Trophoblast cell (in vitro differentiated cells and primary cell): ENCODE data around the gene NVL.

Experiments
- DNase-seq, 2 donors: peaks; one replicate each; pipeline ENCODE4 v3.0.0-alpha.2; 2016
- H2AFZ ChIP-seq: 2 replicates; pipeline ENCODE4 v1.6.1; 2013; ENCODE audit warnings: low read length, moderate library complexity, mild to moderate bottlenecking; ENCODE audit not compliant: insufficient read depth, poor library complexity
- H2AK5ac ChIP-seq: 2 replicates; pipeline ENCODE4 v1.6.1; 2013; ENCODE audit warnings: mild to moderate bottlenecking, low read length
- H2BK120ac ChIP-seq: 2 replicates; pipeline ENCODE4 v1.6.1; 2013; ENCODE audit warnings: low read length, mild to moderate bottlenecking, moderate library complexity; ENCODE audit not compliant: insufficient read depth, poor library complexity
- H2BK12ac ChIP-seq: 2 replicates; pipeline ENCODE4 v1.6.1; 2013; ENCODE audit warnings: mild to moderate bottlenecking, low read length, moderate library complexity
- H2BK5ac ChIP-seq: 2 replicates; pipeline ENCODE4 v1.6.1; 2013; ENCODE audit warnings: low read length, low read depth, moderate library complexity, mild to moderate bottlenecking; ENCODE audit not compliant: poor library complexity
- H3K14ac ChIP-seq: 2 replicates; pipeline ENCODE4 v1.6.1; 2013; ENCODE audit warnings: mild to moderate bottlenecking, low read length
- H3K18ac ChIP-seq: 2 replicates; pipeline ENCODE4 v1.6.1; 2013; ENCODE audit warnings: mild to moderate bottlenecking, low read length
- H3K23ac ChIP-seq: 2 replicates; pipeline ENCODE4 v1.6.1; 2013; ENCODE audit warnings: low read length
- H3K27ac ChIP-seq: 2 replicates; pipeline ENCODE4 v1.5.1; 2013; ENCODE audit warnings: low read depth, mild to moderate bottlenecking, inconsistent platforms, low read length, moderate library complexity
- H3K27me3 ChIP-seq: 2 replicates; pipeline ENCODE4 v1.6.1; 2013; ENCODE audit warnings: inconsistent platforms, mild to moderate bottlenecking, low read length, moderate library complexity; ENCODE audit not compliant: insufficient read depth
- H3K36me3 ChIP-seq, 2 experiments: 1 replicate in 1 of 2; 2 replicates in 1 of 2; pipeline ENCODE4 v1.6.1; 2013; ENCODE audit warnings: low read length in 2 of 2, mild to moderate bottlenecking in 2 of 2, moderate library complexity in 1 of 2; ENCODE audit not compliant: insufficient read depth in 2 of 2, control insufficient read depth in 1 of 2
- H3K4ac ChIP-seq: 2 replicates; pipeline ENCODE4 v1.6.1; 2013; ENCODE audit warnings: low read depth, mild to moderate bottlenecking, low read length, moderate library complexity
- H3K4me1 ChIP-seq, 2 experiments: 1 replicate in 1 of 2; 2 replicates in 1 of 2; pipeline ENCODE4 v1.6.1; 2013; ENCODE audit warnings: low read length in 2 of 2, mild to moderate bottlenecking in 2 of 2, moderate library complexity in 1 of 2; ENCODE audit not compliant: insufficient read depth in 2 of 2, control insufficient read depth in 1 of 2
- H3K4me2 ChIP-seq: 2 replicates; pipeline ENCODE4 v1.6.1; 2013; ENCODE audit warnings: inconsistent platforms, mild to moderate bottlenecking, low read length, moderate library complexity
- H3K4me3 ChIP-seq: 2 replicates; pipeline ENCODE4 v1.5.1; 2013; ENCODE audit warnings: mild to moderate bottlenecking, low read depth, low read length, inconsistent platforms
- H3K79me1 ChIP-seq: one replicate; pipeline ENCODE4 v1.6.1; 2013; ENCODE audit warnings: low read length
- H3K79me2 ChIP-seq: 2 replicates; pipeline ENCODE4 v1.6.1; 2013; ENCODE audit warnings: low read length, mild to moderate bottlenecking; ENCODE audit not compliant: control insufficient read depth, insufficient read depth, poor library complexity
- H3K9ac ChIP-seq: 2 replicates; pipeline ENCODE4 v1.6.1; 2013; ENCODE audit warnings: mild to moderate bottlenecking, low read length
- H3K9me3 ChIP-seq: 2 replicates; pipeline ENCODE4 v1.6.1; 2013; ENCODE audit warnings: low read depth, mild to moderate bottlenecking, control low read depth, inconsistent platforms, low read length; ENCODE audit not compliant: insufficient read depth
- H4K12ac ChIP-seq: 2 replicates; pipeline ENCODE4 v1.6.1; 2013; ENCODE audit warnings: low read depth, mild to moderate bottlenecking, low read length, moderate library complexity
- H4K8ac ChIP-seq: 2 replicates; pipeline ENCODE4 v1.6.1; 2013; ENCODE audit warnings: low read depth, mild to moderate bottlenecking, low read length, moderate library complexity
- H4K91ac ChIP-seq: one replicate; pipeline ENCODE4 v1.6.1; 2013; ENCODE audit warnings: low read depth, mild to moderate bottlenecking, low read length, moderate library complexity
- WGBS: extraction: QIAGEN DNeasy Blood & Tissue Kit; methylation state at CpG from one replicate; pipeline ENCODE4 v1.1.7; 2013; ENCODE audit warnings: missing lambda C conversion rate; ENCODE audit not compliant: insufficient read length, insufficient coverage; ENCODE audit errors: extremely low coverage; 5-methylcytosine and 5-hydroxymethylcytosine counted together

NVL gene

GRCh38 chr1:224198572-224198971 lies 131.4 kb downstream of the NVL start:
- Histone ChIP-seq H3K9ac (no peak overlapping the region), H2BK5ac (no peak overlapping the region), H3K79me1 (peaks cover 4% of the 10 kb centered on the region), H3K4me1 (peaks cover 10 to 14% of the 10 kb centered on the region in 2 experiments), H3K36me3 (peaks cover 4 to 5% of the 10 kb centered on the region in 2 experiments), H2AFZ (no peak overlapping the region), H2BK12ac (no peak overlapping the region), H3K14ac (no peak overlapping the region), H3K9me3 (no peaks in the 10 kb centered on the region), H3K4me2 (no peak overlapping the region), H3K27me3 (no peaks in the 10 kb centered on the region), H3K4ac (no peak overlapping the region), H3K27ac (no peak overlapping the region), H4K8ac (no peak overlapping the region), H3K23ac (no peak overlapping the region), H3K79me2 (no peaks in the 10 kb centered on the region), H3K18ac (no peak overlapping the region), H3K4me3 (no peak overlapping the region), H2AK5ac (no peak overlapping the region), H4K12ac (no peak overlapping the region), H2BK120ac (no peak overlapping the region), H4K91ac (no peak overlapping the region)
- DNase-seq, result no peak
- WGBS, result no CpG with 5 or more reads among the region's 4 CpGs

DNA sequence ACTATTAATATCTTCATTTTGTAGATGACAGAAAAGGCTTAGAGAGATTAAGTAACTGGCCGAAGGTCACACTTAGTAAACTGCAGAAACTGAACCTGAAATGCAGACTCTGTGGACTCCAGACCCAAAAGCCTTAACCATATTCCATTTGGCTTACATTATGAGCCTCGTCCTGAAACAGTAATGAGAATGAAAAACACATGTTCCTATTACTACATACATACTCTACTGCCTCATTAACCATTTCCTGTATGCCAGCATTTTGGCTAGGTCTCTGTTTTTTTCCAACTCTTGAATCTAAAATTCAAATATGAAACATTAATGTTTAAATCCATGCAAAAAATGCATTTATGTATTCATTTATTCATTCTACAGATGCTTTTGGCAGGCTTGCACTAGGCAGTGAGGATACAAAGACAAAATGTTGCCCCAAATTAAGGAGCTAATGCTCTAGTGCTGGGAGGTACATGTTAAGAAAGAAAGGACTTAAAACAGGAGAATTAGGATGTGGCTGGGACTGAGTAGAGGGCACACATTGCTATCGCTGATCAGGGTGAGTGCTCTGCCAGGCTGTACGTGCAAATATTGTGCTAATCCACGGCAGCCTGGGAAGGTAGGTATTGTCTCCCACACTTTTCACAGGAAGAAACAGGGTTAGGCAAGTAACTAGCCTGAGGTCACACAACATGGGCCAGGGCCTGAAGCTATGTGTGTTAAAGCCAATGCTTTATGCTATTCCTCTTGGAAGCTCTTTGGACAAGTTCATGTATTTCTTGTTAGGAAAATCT lies 133.0 kb downstream of the NVL start:
- Histone ChIP-seq H3K79me2 (no peaks in the 10 kb centered on the region), H4K91ac (no peak overlapping the region), H3K27me3 (no peaks in the 10 kb centered on the region)

DNA sequence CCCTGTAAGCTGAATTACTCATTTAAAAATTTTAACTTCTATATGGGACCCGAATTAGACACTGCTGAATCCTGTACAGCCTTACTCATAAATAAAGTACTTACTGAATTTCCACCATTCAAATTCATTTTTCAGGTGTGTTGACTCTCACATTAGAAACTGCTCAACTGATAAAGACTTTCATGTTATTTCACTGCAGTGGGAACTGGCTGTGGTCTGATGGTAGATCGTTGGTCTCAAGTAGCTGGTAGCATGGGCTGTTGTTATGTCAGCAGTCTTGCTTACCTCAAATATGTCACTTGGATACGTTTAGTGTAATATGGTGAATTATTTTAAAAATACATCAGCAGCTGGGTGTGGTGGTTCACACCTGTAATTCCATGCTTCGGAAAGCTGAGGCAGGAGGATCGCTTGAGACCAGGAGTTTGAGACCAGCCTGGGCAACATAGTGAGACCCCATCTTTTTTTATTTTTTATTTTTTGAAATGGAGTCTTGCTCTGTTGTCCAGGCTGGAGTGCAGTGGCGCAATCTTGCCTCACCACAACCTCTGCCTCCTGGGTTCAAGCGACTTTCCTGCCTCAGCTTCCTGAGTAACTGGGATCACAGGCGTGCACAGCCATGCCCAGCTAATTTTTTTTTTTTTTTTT lies 136.5 kb downstream of the NVL start:
- Histone ChIP-seq H3K23ac (no peak overlapping the region), H3K14ac (no peak overlapping the region), H3K4ac (no peak overlapping the region), H2BK120ac (no peak overlapping the region), H3K9me3 (no peaks in the 10 kb centered on the region), H2BK12ac (no peak overlapping the region), H2AK5ac (no peak overlapping the region), H3K79me1 (no peaks in the 10 kb centered on the region), H3K4me1 (no peaks in the 10 kb centered on the region), H3K79me2 (no peaks in the 10 kb centered on the region), H4K8ac (no peak overlapping the region), H4K91ac (no peak overlapping the region), H3K36me3 (peaks cover 10 to 13% of the 10 kb centered on the region in 2 experiments), H3K4me2 (no peak overlapping the region), H3K9ac (no peak overlapping the region), H3K27me3 (no peaks in the 10 kb centered on the region), H3K27ac (no peak overlapping the region), H2BK5ac (no peak overlapping the region), H3K18ac (no peak overlapping the region), H2AFZ (no peak overlapping the region), H3K4me3 (no peak overlapping the region), H4K12ac (no peak overlapping the region)
- DNase-seq, result no peak
- WGBS, result no CpG with 5 or more reads among the region's 8 CpGs

More for the DNA sequence above, 133.0 kb downstream of the NVL start:
- Histone ChIP-seq H3K23ac (no peak overlapping the region), H3K4me3 (no peak overlapping the region), H3K9me3 (no peaks in the 10 kb centered on the region), H2BK5ac (no peak overlapping the region), H3K9ac (no peak overlapping the region), H3K4me1 (peaks cover 0 to 4% of the 10 kb centered on the region in 2 experiments), H2BK12ac (no peak overlapping the region), H3K4me2 (no peak overlapping the region), H3K14ac (no peak overlapping the region), H2BK120ac (no peak overlapping the region), H2AK5ac (no peak overlapping the region), H3K27ac (no peak overlapping the region), H2AFZ (no peak overlapping the region), H4K8ac (no peak overlapping the region), H3K18ac (no peak overlapping the region), H4K12ac (no peak overlapping the region), H3K36me3 (peaks cover 8 to 11% of the 10 kb centered on the region in 2 experiments), H3K4ac (no peak overlapping the region), H3K79me1 (no peaks in the 10 kb centered on the region)
- DNase-seq, result no peak
- WGBS, result no CpG with 5 or more reads among the region's 5 CpGs

DNA sequence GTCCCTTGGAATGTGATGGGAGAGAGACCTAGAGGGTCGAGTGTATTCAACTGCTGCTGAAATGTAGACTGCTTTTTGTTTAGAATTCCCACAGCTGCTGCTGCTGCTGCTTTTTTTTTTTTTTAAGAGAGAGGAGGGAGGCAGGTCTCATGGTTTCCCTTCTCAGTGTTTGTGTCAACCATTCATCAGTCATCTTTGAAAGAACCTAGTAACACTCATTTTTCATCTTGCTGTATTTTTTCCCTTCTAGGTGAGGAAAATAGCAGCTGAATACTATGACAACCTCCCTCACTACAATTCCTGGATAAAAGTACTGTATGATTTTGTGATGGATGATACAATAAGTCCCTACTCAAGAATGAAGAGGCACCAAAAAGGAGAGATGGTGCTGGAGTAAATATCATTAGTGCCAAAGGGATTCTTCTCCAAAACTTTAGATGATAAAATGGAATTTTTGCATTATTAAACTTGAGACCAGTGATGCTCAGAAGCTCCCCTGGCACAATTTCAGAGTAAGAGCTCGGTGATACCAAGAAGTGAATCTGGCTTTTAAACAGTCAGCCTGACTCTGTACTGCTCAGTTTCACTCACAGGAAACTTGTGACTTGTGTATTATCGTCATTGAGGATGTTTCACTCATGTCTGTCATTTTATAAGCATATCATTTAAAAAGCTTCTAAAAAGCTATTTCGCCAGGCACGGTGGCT lies 137.7 kb downstream of the NVL start:
- Histone ChIP-seq H3K9ac (no peak overlapping the region), H3K23ac (no peak overlapping the region), H3K4me2 (no peak overlapping the region), H3K27ac (no peak overlapping the region), H3K4me1 (no peaks in the 10 kb centered on the region), H3K9me3 (no peaks in the 10 kb centered on the region), H3K79me1 (no peaks in the 10 kb centered on the region), H4K12ac (no peak overlapping the region), H2AFZ (no peak overlapping the region), H3K4ac (no peak overlapping the region), H4K8ac (no peak overlapping the region), H2BK5ac (no peak overlapping the region), H3K79me2 (peaks cover 2% of the 10 kb centered on the region), H3K14ac (no peak overlapping the region), H4K91ac (no peak overlapping the region), H2BK12ac (no peak overlapping the region), H3K4me3 (no peak overlapping the region), H3K27me3 (no peaks in the 10 kb centered on the region), H2AK5ac (no peak overlapping the region), H2BK120ac (no peak overlapping the region), H3K36me3 (peaks cover 12 to 13% of the 10 kb centered on the region in 2 experiments), H3K18ac (no peak overlapping the region)
- WGBS, result no CpG with 5 or more reads among the region's 5 CpGs
- no peak for DNase-seq
